Thymus (tissue), 11 donors: ENCODE results near the gene NEMP2. TPM values are rescaled to one million over a fixed set of nuclear protein-coding genes. Genes with fewer than 3 reads are reported as not detected.
"Not testable (repeated sequence)": the region's sequence is repeated elsewhere in the genome, so short reads cannot be mapped to it uniquely, and the experiment has no call there.

Experiments used
- DNase-seq, 9 donors: peaks; one replicate each; pipeline ENCODE4 v3.0.0-alpha.2; 2013; ENCODE audit warnings: low spot score in 9 of 9, low read depth in 6 of 9, missing footprints in 1 of 9
- H3K27ac ChIP-seq, 2 donors: one replicate each; pipeline ENCODE4 v1.5.1; 2013; ENCODE audit warnings: control low read depth in 1 of 2, low read depth in 1 of 2, low read length in 1 of 2, mild to moderate bottlenecking in 1 of 2, moderate library complexity in 1 of 2
- H3K27me3 ChIP-seq, 2 donors: one replicate each; pipeline ENCODE4 v1.5.1; 2013; ENCODE audit warnings: low read length in 1 of 2; ENCODE audit not compliant: control insufficient read depth in 2 of 2, insufficient read depth in 1 of 2
- H3K36me3 ChIP-seq, 2 donors: one replicate each; pipeline ENCODE4 v1.5.1; 2013; ENCODE audit warnings: low read length in 1 of 2, mild to moderate bottlenecking in 1 of 2, moderate library complexity in 1 of 2; ENCODE audit not compliant: control insufficient read depth in 2 of 2, insufficient read depth in 2 of 2
- H3K4me1 ChIP-seq, 2 donors: one replicate each; pipeline ENCODE4 v1.5.1; 2013; ENCODE audit warnings: low read length in 2 of 2; ENCODE audit not compliant: control insufficient read depth in 2 of 2, insufficient read depth in 2 of 2
- H3K4me3 ChIP-seq, 2 donors: one replicate each; pipeline ENCODE4 v1.5.1; 2013; ENCODE audit warnings: low read length in 2 of 2, control low read depth in 1 of 2, mild to moderate bottlenecking in 1 of 2
- H3K9me3 ChIP-seq, 2 donors: one replicate each; pipeline ENCODE4 v1.5.1; 2013; ENCODE audit warnings: low read length in 1 of 2, mild to moderate bottlenecking in 1 of 2; ENCODE audit not compliant: control insufficient read depth in 2 of 2, insufficient read depth in 1 of 2
- WGBS: extraction: QIAGEN DNeasy Blood & Tissue Kit; methylation state at CpG from one replicate; pipeline ENCODE4 v1.1.7; 2013; 5-methylcytosine and 5-hydroxymethylcytosine counted together
- polyA plus RNA-seq: library from polyadenylated mRNA; stranded (reverse); fragments of 200-250 nt; gene quantifications from one replicate; pipeline ENCODE4 v1.2.3, GENCODE V29; 2013
- total RNA-seq: library from RNA; stranded (reverse); fragments of 120-200 nt; gene quantifications from one replicate; pipeline ENCODE4 v1.2.4, GENCODE V29; 2013
- donor health status: healthy.

The NEMP2 gene
- total and polyA plus RNA-seq, 2 donors: 1.9 to 10.2 TPM

GRCh38 chr2:190477661-190478454 lies 56.7 kb downstream of the NEMP2 start:
- Histone ChIP-seq H3K4me1 (no peaks in the 10 kb centered on the region), H3K4me3 (no peak overlapping the region), H3K27ac (no peak overlapping the region), H3K27me3 (no peaks in the 10 kb centered on the region), H3K36me3 (peaks cover 4 to 5% of the 10 kb centered on the region in 2 donors), H3K9me3 (no peaks in the 10 kb centered on the region)
- DNase-seq: no peak
- 84% methylated on average over 4 of the region's 4 CpGs for WGBS

GRCh38 chr2:190470256-190470826 lies 64.2 kb downstream of the NEMP2 start:
- H3K4me3 ChIP-seq: no peak overlapping the region

GRCh38 chr2:190469771-190470170 lies 64.8 kb downstream of the NEMP2 start:
- H3K27ac ChIP-seq: peak overlapping the region; percentile 40 to 75
- DNase-seq: no peak
- H3K27me3 ChIP-seq: no peaks in the 10 kb centered on the region
- peaks cover 0 to 9% of the 10 kb centered on the region in 2 donors for H3K4me1 ChIP-seq
- 91% methylated on average over 2 of the region's 2 CpGs for WGBS
- peaks cover 0 to 8% of the 10 kb centered on the region in 2 donors for H3K9me3 ChIP-seq
- no peak overlapping the region for H3K4me3 ChIP-seq
- H3K36me3 ChIP-seq: peaks cover 14 to 18% of the 10 kb centered on the region in 2 donors

More at GRCh38 chr2:190470256-190470826, 64.2 kb downstream of the NEMP2 start:
- 93% methylated on average over 5 of the region's 5 CpGs for WGBS
- no peak for DNase-seq
- Histone ChIP-seq H3K27ac (peak overlapping the region in 1 of 2 donors; percentile 28), H3K9me3 (peaks cover 0 to 8% of the 10 kb centered on the region in 2 donors), H3K4me1 (peaks cover 0 to 9% of the 10 kb centered on the region in 2 donors), H3K27me3 (no peaks in the 10 kb centered on the region), H3K36me3 (peaks cover 14 to 18% of the 10 kb centered on the region in 2 donors)

- 58% methylated on average over 4 of the region's 4 CpGs for WGBS
- H3K4me1 ChIP-seq: peaks cover 0 to 9% of the 10 kb centered on the region in 2 donors
- H3K9me3 ChIP-seq: peaks cover 0 to 8% of the 10 kb centered on the region in 2 donors
- H3K36me3 ChIP-seq: peaks cover 14 to 18% of the 10 kb centered on the region in 2 donors
- H3K4me3 ChIP-seq: no peak overlapping the region
- peak overlapping the region in 1 of 2 donors; percentile 75 for H3K27ac ChIP-seq
- H3K27me3 ChIP-seq: no peaks in the 10 kb centered on the region
- peak in 2 of 9 donors; percentile 8 to 33 for DNase-seq
Observed at GRCh38 chr2:190468814-190469569, 65.5 kb downstream of the NEMP2 start.

DNA sequence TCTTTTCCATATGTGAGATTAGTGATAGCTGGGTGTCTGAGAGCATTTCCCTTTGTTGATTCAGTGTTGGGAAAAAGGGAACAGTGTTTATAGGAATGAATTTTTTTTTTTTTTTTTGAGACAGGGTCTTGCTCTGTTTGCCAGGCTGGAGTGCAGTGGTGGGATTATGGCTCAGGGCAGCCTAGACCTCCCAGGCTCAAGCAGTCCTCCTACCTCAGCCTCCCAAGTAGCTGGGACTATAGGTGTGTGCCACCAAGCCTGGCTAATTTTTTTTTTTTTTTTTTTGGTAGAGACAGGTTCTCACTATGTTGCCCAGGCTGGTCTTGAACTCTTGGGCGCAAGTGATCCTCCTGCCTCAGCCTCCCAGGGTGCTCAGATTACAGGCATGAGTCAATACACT lies 66.2 kb downstream of the NEMP2 start:
- DNase-seq, H3K4me3 ChIP-seq, H3K9me3 ChIP-seq, H3K4me1 ChIP-seq, H3K27me3 ChIP-seq: not testable (repeated sequence)
- H3K27ac ChIP-seq: peak overlapping the region in 1 of 2 donors; percentile 75
- WGBS: 100% methylated on average over 1 of the region's 1 CpG
- peaks cover 14 to 18% of the 10 kb centered on the region in 2 donors for H3K36me3 ChIP-seq

GRCh38 chr2:190467575-190468083 lies 66.9 kb downstream of the NEMP2 start:
- H3K27ac ChIP-seq: peak overlapping the region in 1 of 2 donors; percentile 5
- peaks cover 0 to 8% of the 10 kb centered on the region in 2 donors for H3K9me3 ChIP-seq
- peaks cover 14 to 20% of the 10 kb centered on the region in 2 donors for H3K36me3 ChIP-seq
- peaks cover 0 to 9% of the 10 kb centered on the region in 2 donors for H3K4me1 ChIP-seq
- no peaks in the 10 kb centered on the region for H3K27me3 ChIP-seq
- no peak overlapping the region for H3K4me3 ChIP-seq
- 78% methylated on average over 5 of the region's 5 CpGs for WGBS
- no peak for DNase-seq

DNA sequence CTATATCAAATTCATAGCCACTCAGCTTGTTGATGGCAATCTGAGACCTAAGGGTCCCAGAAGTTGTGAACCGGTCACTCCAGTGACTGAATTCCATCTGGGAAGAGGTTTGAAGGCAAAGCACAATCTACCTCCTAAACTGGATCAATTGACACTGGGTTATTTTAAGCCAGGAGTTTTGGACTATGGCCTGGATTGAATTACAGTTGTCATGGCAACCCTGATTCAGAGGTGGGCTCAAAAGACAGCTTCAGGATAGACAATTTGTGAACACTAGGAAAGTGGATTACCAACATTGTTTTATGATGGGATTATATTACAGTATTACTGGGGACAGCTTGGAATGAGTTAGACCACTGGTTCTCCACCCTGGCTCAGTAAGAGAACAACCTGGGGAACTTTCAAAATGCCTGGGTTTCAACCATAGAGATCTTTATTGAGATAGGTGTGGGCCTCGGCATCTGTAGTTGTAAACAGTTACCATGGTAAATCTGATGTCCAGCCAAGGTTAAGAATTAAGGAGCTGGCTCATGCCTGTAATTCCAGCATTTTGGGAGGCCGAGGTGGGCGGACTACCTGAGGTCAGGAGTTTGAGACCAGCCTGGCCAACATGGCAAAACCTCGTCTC lies 67.6 kb downstream of the NEMP2 start:
- Histone ChIP-seq H3K4me1 (peaks cover 0 to 9% of the 10 kb centered on the region in 2 donors), H3K4me3 (no peak overlapping the region), H3K27ac (no peak overlapping the region), H3K9me3 (peaks cover 0 to 8% of the 10 kb centered on the region in 2 donors), H3K27me3 (no peaks in the 10 kb centered on the region), H3K36me3 (peaks cover 14 to 21% of the 10 kb centered on the region in 2 donors)
- DNase-seq: no peak
- 90% methylated on average over 5 of the region's 5 CpGs for WGBS

- Histone ChIP-seq H3K27ac (no peak overlapping the region), H3K36me3 (peaks cover 3 to 7% of the 10 kb centered on the region in 2 donors), H3K27me3 (no peaks in the 10 kb centered on the region), H3K4me1 (peaks cover 0 to 9% of the 10 kb centered on the region in 2 donors), H3K4me3 (no peak overlapping the region), H3K9me3 (no peaks in the 10 kb centered on the region)
- WGBS: 41% methylated on average over 2 of the region's 2 CpGs
- DNase-seq: no peak
Observed at GRCh38 chr2:190465060-190465459, 69.5 kb downstream of the NEMP2 start.
